GM23338 (cell line): ENCODE measurements around the gene FANCC. TPM values are rescaled to one million over a fixed set of nuclear protein-coding genes. Genes with fewer than 3 reads are reported as not detected.
A peak's percentile ranks its signal among the peaks of the same experiment; 100 is the strongest.

Experiments used
- ATAC-seq: fragments of 200-7000 bp; cut with Tn5 transposase; 3 replicates; pipeline ENCODE4 v1.9.1; 2020
- DNase-seq: peaks from one replicate; pipeline ENCODE4 v3.0.0-alpha.2; 2015; ENCODE audit warnings: low spot score
- H2AFZ ChIP-seq: fragments of 200-600 bp; sonication (generic); 2 replicates; pipeline ENCODE4 v1.8.0; 2016; ENCODE audit warnings: antibody characterized with exemption, mild to moderate bottlenecking, moderate library complexity
- H3F3A ChIP-seq: fragments of 200-600 bp; sonication (generic); replicated peaks from 2 replicates; pipeline ENCODE4 v1.8.0; 2017; ENCODE audit warnings: antibody characterized with exemption, mixed run types, low read depth
- H3K27ac ChIP-seq: fragments of 200-600 bp; sonication (generic); 2 replicates; pipeline ENCODE4 v1.6.1; 2016; ENCODE audit warnings: low read depth
- H3K27me3 ChIP-seq: fragments of 200-600 bp; sonication (generic); 2 replicates; pipeline ENCODE4 v1.8.0; 2016; ENCODE audit warnings: mild to moderate bottlenecking, mixed run types, moderate library complexity; ENCODE audit not compliant: insufficient read depth
- H3K36me3 ChIP-seq: fragments of 200-600 bp; sonication (generic); 2 replicates; pipeline ENCODE4 v1.8.0; 2016; ENCODE audit warnings: mild to moderate bottlenecking; ENCODE audit not compliant: insufficient read depth
- H3K4me1 ChIP-seq: fragments of 200-600 bp; sonication (generic); 2 replicates; pipeline ENCODE4 v1.8.0; 2016; ENCODE audit warnings: mild to moderate bottlenecking, moderate library complexity; ENCODE audit not compliant: insufficient read depth
- H3K4me2 ChIP-seq: fragments of 200-600 bp; sonication (generic); 2 replicates; pipeline ENCODE4 v1.7.1; 2017; ENCODE audit warnings: mixed run types
- H3K4me3 ChIP-seq: fragments of 200-600 bp; sonication (generic); 2 replicates; pipeline ENCODE4 v1.6.1; 2016; ENCODE audit warnings: mixed run types
- H3K79me2 ChIP-seq: fragments of 200-600 bp; sonication (generic); replicated peaks from 2 replicates; pipeline ENCODE4 v1.8.0; 2017; ENCODE audit warnings: mild to moderate bottlenecking; ENCODE audit not compliant: insufficient read depth
- H3K9me2 ChIP-seq: fragments of 200-600 bp; sonication (generic); 2 replicates; pipeline ENCODE4 v1.8.0; 2017; ENCODE audit not compliant: insufficient read depth
- H4K20me1 ChIP-seq: fragments of 200-600 bp; sonication (generic); replicated peaks from 2 replicates; pipeline ENCODE4 v1.8.0; 2017; ENCODE audit warnings: mild to moderate bottlenecking; ENCODE audit not compliant: insufficient read depth
- H3K27ac Mint-ChIP-seq: 2 replicates; pipeline ENCODE4 v1.8.0; 2020; ENCODE audit warnings: inconsistent platforms, mild to moderate bottlenecking, moderate library complexity, mixed read lengths
- H3K27me3 Mint-ChIP-seq: 3 replicates; pipeline ENCODE4 v1.8.0; 2022; ENCODE audit warnings: low read depth, mild to moderate bottlenecking, moderate library complexity, mixed read lengths, inconsistent platforms; ENCODE audit not compliant: insufficient read depth, poor library complexity
- H3K36me3 Mint-ChIP-seq: 3 replicates; pipeline ENCODE4 v1.8.0; 2021; ENCODE audit warnings: low read depth, mild to moderate bottlenecking, inconsistent platforms, moderate library complexity, mixed read lengths
- H3K4me1 Mint-ChIP-seq: 3 replicates; pipeline ENCODE4 v1.8.0; 2020; ENCODE audit warnings: mild to moderate bottlenecking, inconsistent platforms, mixed read lengths
- H3K4me3 Mint-ChIP-seq: 3 replicates; pipeline ENCODE4 v1.8.0; 2021; ENCODE audit warnings: moderate library complexity, mild to moderate bottlenecking, inconsistent platforms, mixed read lengths
- H3K9me3 Mint-ChIP-seq: 3 replicates; pipeline ENCODE4 v1.8.0; 2020; ENCODE audit warnings: moderate library complexity, mild to moderate bottlenecking, inconsistent platforms, mixed read lengths
- CREB1 ChIP-seq: fragments of 250-450 bp; sonication (Bioruptor Pico); IDR thresholded peaks from 2 replicates; pipeline ENCODE4 v1.5.0; 2020; ENCODE audit warnings: low read depth, mild to moderate bottlenecking, moderate library complexity
- CTCF ChIP-seq, 2 experiments: fragments of 200-600 bp in 1 of 2; sonication (generic) in 1 of 2; conservative IDR thresholded peaks; 2 replicates each; pipeline versions ENCODE4 v1.5.1 to v1.6.1; 2016 to 2017; ENCODE audit warnings: antibody characterized with exemption in 2 of 2, low read depth in 2 of 2, mild to moderate bottlenecking in 2 of 2, moderate library complexity in 1 of 2
- ETS1 ChIP-seq: IDR thresholded peaks from 2 replicates; pipeline ENCODE4 v1.6.1; 2016; ENCODE audit warnings: antibody characterized with exemption
- EZH2 ChIP-seq: fragments of 200-600 bp; sonication (generic); IDR thresholded peaks from one replicate; pipeline ENCODE4 v1.8.0; 2017; ENCODE audit warnings: antibody characterized with exemption, mild to moderate bottlenecking, low read depth; ENCODE audit not compliant: unreplicated experiment
- EZH2phosphoT487 ChIP-seq: fragments of 200-600 bp; sonication (generic); IDR thresholded peaks from one replicate; pipeline ENCODE4 v1.8.1; 2018; ENCODE audit warnings: antibody characterized with exemption; ENCODE audit not compliant: unreplicated experiment
- JUNB ChIP-seq: IDR thresholded peaks from one replicate; pipeline ENCODE4 v1.6.1; 2016; ENCODE audit warnings: antibody characterized with exemption; ENCODE audit not compliant: unreplicated experiment
- NANOG ChIP-seq: IDR thresholded peaks from 2 replicates; pipeline ENCODE4 v1.6.1; 2016; ENCODE audit warnings: antibody characterized with exemption, borderline replicate concordance
- POLR2AphosphoS5 ChIP-seq: IDR thresholded peaks from 2 replicates; pipeline ENCODE4 v1.6.1; 2016; ENCODE audit warnings: antibody characterized with exemption, low read depth
- REST ChIP-seq: IDR thresholded peaks from one replicate; pipeline ENCODE4 v1.6.1; 2018; ENCODE audit warnings: antibody characterized with exemption; ENCODE audit not compliant: unreplicated experiment
- STAT1 ChIP-seq: IDR thresholded peaks from one replicate; pipeline ENCODE4 v1.6.1; 2016; ENCODE audit warnings: antibody characterized with exemption; ENCODE audit not compliant: unreplicated experiment
- ZNF114 ChIP-seq: fragments of 250-450 bp; sonication (Bioruptor Pico); IDR thresholded peaks from 2 replicates; pipeline ENCODE4 v1.5.0; 2020; ENCODE audit warnings: mild to moderate bottlenecking, moderate library complexity
- ZNF331 ChIP-seq: fragments of 250-450 bp; sonication (Bioruptor Pico); IDR thresholded peaks from 2 replicates; pipeline ENCODE4 v1.5.0; 2020; ENCODE audit warnings: low read depth, mild to moderate bottlenecking, moderate library complexity
- ZNF462 ChIP-seq: fragments of 250-450 bp; sonication (Bioruptor Pico); IDR thresholded peaks from 2 replicates; pipeline ENCODE4 v1.5.0; 2020; ENCODE audit warnings: mild to moderate bottlenecking, moderate library complexity
- polyA plus RNA-seq: library from polyadenylated mRNA; unstranded; fragments of >200 nt; fragmentation: Nextera tagmentation; extraction: Ambion mirVana; gene quantifications from 2 replicates; pipeline ENCODE4 v1.2.1, GENCODE V29; 2016
- total RNA-seq: library from RNA; depleted of rRNA; stranded (reverse); fragments of >200 nt; shearing (Covaris generic); gene quantifications from 2 replicates; pipeline ENCODE4 v1.2.3, GENCODE V29; 2014

The FANCC gene
- total and polyA plus RNA-seq, 2 experiments from 2014 or later = 7.8 to 18.1 TPM

GRCh38 chr9:95131023-95131943, 186.2 kb downstream of the FANCC start:
- Mint-ChIP-seq H3K4me1 (peaks cover 72% of the 10 kb centered on the region), H3K27me3 (peaks cover 4% of the 10 kb centered on the region), H3K9me3 (no peaks in the 10 kb centered on the region), H3K36me3 (no peaks in the 10 kb centered on the region), H3K27ac (peak overlapping the region; percentile 84), H3K4me3 (peak overlapping the region; percentile 16)
- Histone ChIP-seq H2AFZ (no peak overlapping the region; the same call in 1 of the 2 replicates), H3K4me2 (peak overlapping the region; percentile 52), H3K79me2 (no peaks in the 10 kb centered on the region), H3K27me3 (no peaks in the 10 kb centered on the region), H3K36me3 (no peaks in the 10 kb centered on the region), H3F3A (no peaks in the 10 kb centered on the region), H4K20me1 (no peaks in the 10 kb centered on the region), H3K27ac (no peak overlapping the region), H3K4me3 (peak overlapping the region; percentile 28; the same call in 1 of the 2 replicates), H3K9me2 (no peaks in the 10 kb centered on the region), H3K4me1 (peaks cover 42% of the 10 kb centered on the region)
- peak; percentile 77 for DNase-seq
- peak; percentile 69 for ATAC-seq
- TF ChIP-seq ZNF114 (CRISPR knock-in tag) (no peak), JUNB (no peak), EZH2 (no peak), ZNF462 (peak; percentile 57; the same call in 1 of the 2 replicates), ZNF331 (CRISPR knock-in tag) (no peak), ETS1 (no peak), STAT1 (no peak), POLR2AphosphoS5 (no peak), EZH2phosphoT487 (no peak), REST (no peak), CTCF (conservative IDR thresholded peaks at IDR 0.05; ENCODE audit: low read depth in 2 of 2) (peak; percentile 75 to 96), NANOG (no peak), CREB1 (CRISPR knock-in tag) (no peak)
